ENCODE data around the gene ZNF668. TPM values are rescaled to one million over a fixed set of nuclear protein-coding genes. Genes with fewer than 3 reads are reported as not detected.

Gene ZNF668
- total and polyA plus RNA-seq, 2 of the 13 experiments (the other 11 are each of a cell fraction or from before 2014, with no cell fraction given) = 3.8 to 9.8 TPM

- TF ChIP-seq ZNF710 (CRISPR knock-in tag; IDR thresholded peaks at IDR 0.05; ENCODE audit: borderline replicate concordance) (0 out of 2 replicates have a peak, but pooled peaks have one; percentile 31), EZH2 (conservative IDR thresholded peaks at IDR 0.05; ENCODE audit: low read depth, low read length) (no peak), MYC (CRISPR knock-in tag; IDR thresholded peaks at IDR 0.05; ENCODE audit: borderline replicate concordance) (no peak), ZNF383 (CRISPR knock-in tag; IDR thresholded peaks at IDR 0.05; ENCODE audit: borderline replicate concordance) (no peak), NFE2 (CRISPR knock-in tag; IDR thresholded peaks at IDR 0.05) (no peak), MTF2 (CRISPR knock-in tag; IDR thresholded peaks at IDR 0.05; ENCODE audit: borderline replicate concordance) (no peak), PCBP1 (IDR thresholded peaks at IDR 0.05; ENCODE audit: borderline replicate concordance, low read depth, low read length) (no peak), MTA1 (CRISPR knock-in tag; IDR thresholded peaks at IDR 0.05; ENCODE audit: borderline replicate concordance) (no peak), ZBTB14 (CRISPR knock-in tag; IDR thresholded peaks at IDR 0.05) (no peak), ZNF337 (CRISPR knock-in tag; IDR thresholded peaks at IDR 0.05; ENCODE audit: borderline replicate concordance, low read depth) (0 out of 2 replicates have a peak, but pooled peaks have one; percentile 27)
Measured at GRCh38 chr16:31106509-31107464, 32.7 kb upstream of the ZNF668 start (continued).

All from HepG2 (cell line).